K562 (cell line): ENCODE measurements around the gene TXN2. TPM values are rescaled to one million over a fixed set of nuclear protein-coding genes. Genes with fewer than 3 reads are reported as not detected.

Experiments used
- ARID3B ChIP-seq: fragments of 250-450 bp; sonication (Bioruptor Pico); IDR thresholded peaks from 2 replicates; pipeline ENCODE4 v1.4.0; 2020; ENCODE audit warnings: borderline replicate concordance
- ATF3 ChIP-seq, 2 experiments: fragments of 450-650 bp in 1 of 2; sonication (generic) in 1 of 2; formaldehyde crosslinking in 1 of 2; IDR thresholded peaks in 1 of 2; conservative IDR thresholded peaks in 1 of 2; 2 replicates each; pipeline versions ENCODE4 v1.6.1 to v1.8.1; 2016 to 2023; ENCODE audit warnings: mild to moderate bottlenecking in 2 of 2, moderate library complexity in 2 of 2, inconsistent platforms in 1 of 2, missing genetic modification reagents in 1 of 2
- CSDE1 ChIP-seq, 2 experiments: fragments of 450-650 bp; IDR thresholded peaks; 2 replicates each; pipeline ENCODE4 v1.6.1; 2016; ENCODE audit warnings: mild to moderate bottlenecking in 1 of 2
- ELF2 ChIP-seq: fragments of 250-450 bp; sonication (Bioruptor Pico); IDR thresholded peaks from 2 replicates; pipeline ENCODE4 v1.5.0; 2021; ENCODE audit warnings: mild to moderate bottlenecking
- ETV1 ChIP-seq: fragments of 450-650 bp; conservative IDR thresholded peaks from 2 replicates; pipeline ENCODE4 v1.6.1; 2016; ENCODE audit warnings: missing genetic modification characterization, control low read depth, low read depth, missing compliant biosample characterization
- GATAD2A ChIP-seq: fragments of 450-650 bp; IDR thresholded peaks from 2 replicates; pipeline ENCODE4 v1.6.1; 2017
- HNRNPLL ChIP-seq: fragments of 200-400 bp; formaldehyde crosslinking; IDR thresholded peaks from 2 replicates; pipeline ENCODE4 v1.6.1; 2017; ENCODE audit warnings: low read length, low read depth, mild to moderate bottlenecking; ENCODE audit not compliant: poor library complexity, severe bottlenecking
- MAFK ChIP-seq: IDR thresholded peaks from 2 replicates; pipeline ENCODE4 v1.6.1; 2011; ENCODE audit warnings: low read length, improper control_type of control experiment
- NBN ChIP-seq: fragments of 450-650 bp; IDR thresholded peaks from 2 replicates; pipeline ENCODE4 v1.6.1; 2016; ENCODE audit warnings: low read depth, mild to moderate bottlenecking
- NFIC ChIP-seq: fragments of 450-650 bp; IDR thresholded peaks from 2 replicates; pipeline ENCODE4 v1.6.1; 2017; ENCODE audit warnings: mild to moderate bottlenecking, inconsistent platforms
- NR3C1 ChIP-seq: sonication (generic); formaldehyde crosslinking; IDR thresholded peaks from 2 replicates; pipeline ENCODE4 v1.8.1; 2022; ENCODE audit warnings: missing genetic modification reagents
- PRMT5 ChIP-seq: sonication (generic); formaldehyde crosslinking; IDR thresholded peaks from 2 replicates; pipeline ENCODE4 v1.5.0; 2020; ENCODE audit warnings: missing genetic modification reagents
- PYGO2 ChIP-seq: fragments of 450-650 bp; IDR thresholded peaks from 2 replicates; pipeline ENCODE4 v1.6.1; 2016; ENCODE audit warnings: mild to moderate bottlenecking, missing genetic modification characterization, moderate library complexity, missing compliant biosample characterization
- SMAD3 ChIP-seq: fragments of 450-650 bp; formaldehyde crosslinking; conservative IDR thresholded peaks from 2 replicates; pipeline ENCODE4 v1.4.0; 2020; ENCODE audit warnings: mild to moderate bottlenecking
- SMARCC2 ChIP-seq: fragments of 450-650 bp; IDR thresholded peaks from 2 replicates; pipeline ENCODE4 v1.6.1; 2017; ENCODE audit warnings: antibody characterized with exemption, moderate library complexity, mild to moderate bottlenecking, low read depth
- SMARCE1 ChIP-seq: fragments of 450-650 bp; IDR thresholded peaks from 2 replicates; pipeline ENCODE4 v1.7.1; 2016; ENCODE audit warnings: mild to moderate bottlenecking
- SMC3 ChIP-seq: conservative IDR thresholded peaks from 2 replicates; pipeline ENCODE4 v1.6.1; 2011; ENCODE audit warnings: low read depth, low read length, improper control_type of control experiment; ENCODE audit not compliant: insufficient read depth
- ZBTB11 ChIP-seq, 3 experiments: fragments of 200-800 bp in 1 of 3; fragments of 250-450 bp in 1 of 3; fragments of 450-650 bp in 1 of 3; sonication (Bioruptor Pico) in 1 of 3; sonication (Bioruptor generic) in 1 of 3; formaldehyde crosslinking in 1 of 3; IDR thresholded peaks; 2 replicates each; pipeline versions ENCODE4 v1.6.1 to v1.8.0; 2016 to 2022; ENCODE audit warnings: mild to moderate bottlenecking in 2 of 3, missing genetic modification characterization in 2 of 3, missing compliant biosample characterization in 1 of 3, moderate library complexity in 1 of 3
- ZBTB8A ChIP-seq: fragments of 450-650 bp; IDR thresholded peaks from 2 replicates; pipeline ENCODE4 v1.6.1; 2018; ENCODE audit warnings: mild to moderate bottlenecking, moderate library complexity; ENCODE audit not compliant: partially characterized antibody
- ZFPM2 ChIP-seq: fragments of 250-450 bp; sonication (Bioruptor Pico); IDR thresholded peaks from 2 replicates; pipeline ENCODE4 v1.5.1; 2022; ENCODE audit warnings: mild to moderate bottlenecking
- ZFX ChIP-seq: sonication (generic); formaldehyde crosslinking; IDR thresholded peaks from 2 replicates; pipeline ENCODE4 v1.8.0; 2022; ENCODE audit warnings: mild to moderate bottlenecking, missing genetic modification reagents, moderate library complexity
- ZNF134 ChIP-seq: fragments of 250-450 bp; sonication (Bioruptor Pico); conservative IDR thresholded peaks from 2 replicates; pipeline ENCODE4 v1.4.0; 2020
- ZNF224 ChIP-seq: sonication (generic); formaldehyde crosslinking; IDR thresholded peaks from 2 replicates; pipeline ENCODE4 v1.8.0; 2022; ENCODE audit warnings: mild to moderate bottlenecking, missing genetic modification reagents
- polyA plus RNA-seq, 8 experiments: library from polyadenylated mRNA; depleted of rRNA in 4 of 8; stranded (reverse) in 5 of 8; unstranded in 3 of 8; fragments of >200 nt; fragmentation: Nextera tagmentation in 2 of 8; fragmentation: Illumina TruSeq in 1 of 8; extraction: Ambion mirVana in 2 of 8; extraction: Trizol in 1 of 8; gene quantifications; 2 replicates each; pipeline versions ENCODE4 v1.2.1 to v1.2.3, GENCODE V29; 2011 to 2014; ENCODE audit warnings: inconsistent platforms in 1 of 8, missing spikeins in 1 of 8
- total RNA-seq, 7 experiments: library from RNA; depleted of rRNA in 6 of 7; stranded (reverse); fragments of >200 nt in 6 of 7; fragmentation: Illumina TruSeq in 2 of 7; extraction: Trizol in 2 of 7; gene quantifications; 2 replicates each; pipeline versions ENCODE4 v1.2.1 to v1.2.3, GENCODE V29; 2011 to 2021; ENCODE audit warnings: low replicate concordance in 1 of 7

TXN2 gene
- total and polyA plus RNA-seq, 9 of the 15 experiments (the other 6 are each of a cell fraction or from before 2014, with no cell fraction given), result 48.5 to 399 (median 118) TPM

GRCh38 chr22:36528795-36529751 lies 47.6 kb upstream of the TXN2 start, which contains the start of gene EIF3D (continued):
- TF ChIP-seq NBN (no peak), SMC3 (no peak), CSDE1 (IDR thresholded peaks at IDR 0.05) (no peak), GATAD2A (no peak), SMARCC2 (no peak), ZNF224 (CRISPR knock-in tag) (no peak), ZBTB11 (CRISPR knock-in tag; IDR thresholded peaks at IDR 0.05) (peak; percentile 46 to 97 (median 82); a peak in 5 of 6 replicates), ZNF134 (CRISPR knock-in tag) (no peak), ZFX (CRISPR knock-in tag) (peak; percentile 64; the same call in 1 of the 2 replicates), PRMT5 (CRISPR knock-in tag) (no peak), SMARCE1 (no peak), ATF3 (IDR thresholded peaks at IDR 0.05) (no peak), ATF3 (CRISPR knock-in tag; conservative IDR thresholded peaks at IDR 0.05) (no peak), ARID3B (CRISPR knock-in tag) (no peak), ELF2 (CRISPR knock-in tag) (peak; percentile 95), HNRNPLL (peak; percentile 55), SMAD3 (CRISPR knock-in tag) (0 out of 2 replicates have a peak, but pooled peaks have one; percentile 38), PYGO2 (tag) (no peak), ZFPM2 (CRISPR knock-in tag) (no peak), ZBTB8A (no peak), NR3C1 (CRISPR knock-in tag) (no peak), MAFK (no peak), NFIC (0 out of 2 replicates have a peak, but pooled peaks have one; percentile 27), ETV1 (tag) (peak; percentile 53; the same call in 1 of the 2 replicates)
